AG10803 (cell line): ENCODE data around the gene TMEM60.

ENCODE experiments used
- DNase-seq: peaks from one replicate; pipeline ENCODE4 v3.0.0; 2010; ENCODE audit warnings: low read depth
- H3K4me3 ChIP-seq: 2 replicates; pipeline ENCODE4 v1.5.1; 2011; ENCODE audit warnings: mild to moderate bottlenecking, low read length, control low read depth
- TF ChIP-seq, protein P1 (sequence below): conservative IDR thresholded peaks from 2 replicates; pipeline ENCODE4 v1.5.1; 2011; ENCODE audit warnings: mild to moderate bottlenecking, low read length, control low read depth, inconsistent platforms

The TMEM60 gene

DNA sequence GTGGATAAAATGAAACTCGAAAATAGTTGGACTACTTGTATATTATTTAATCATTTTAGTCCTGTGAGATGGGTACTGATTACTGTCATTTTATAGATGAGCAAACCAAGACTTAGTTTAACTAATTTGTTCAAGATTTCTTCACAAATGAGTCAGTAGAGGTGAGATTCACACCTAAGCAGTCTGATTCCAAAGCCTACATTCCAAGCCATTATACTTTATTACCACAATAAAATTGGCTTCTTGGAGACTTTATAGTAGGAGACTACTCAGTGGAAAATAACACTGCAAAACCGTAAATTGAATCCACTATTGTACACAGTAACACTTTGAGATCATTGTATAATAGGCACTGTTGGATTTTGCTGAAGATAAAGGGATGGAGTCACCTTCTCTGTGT lies 2.5 kb upstream of the TMEM60 start:
- no peak overlapping the region for H3K4me3 ChIP-seq
- no peak for DNase-seq
- TF ChIP-seq, protein P1, sequence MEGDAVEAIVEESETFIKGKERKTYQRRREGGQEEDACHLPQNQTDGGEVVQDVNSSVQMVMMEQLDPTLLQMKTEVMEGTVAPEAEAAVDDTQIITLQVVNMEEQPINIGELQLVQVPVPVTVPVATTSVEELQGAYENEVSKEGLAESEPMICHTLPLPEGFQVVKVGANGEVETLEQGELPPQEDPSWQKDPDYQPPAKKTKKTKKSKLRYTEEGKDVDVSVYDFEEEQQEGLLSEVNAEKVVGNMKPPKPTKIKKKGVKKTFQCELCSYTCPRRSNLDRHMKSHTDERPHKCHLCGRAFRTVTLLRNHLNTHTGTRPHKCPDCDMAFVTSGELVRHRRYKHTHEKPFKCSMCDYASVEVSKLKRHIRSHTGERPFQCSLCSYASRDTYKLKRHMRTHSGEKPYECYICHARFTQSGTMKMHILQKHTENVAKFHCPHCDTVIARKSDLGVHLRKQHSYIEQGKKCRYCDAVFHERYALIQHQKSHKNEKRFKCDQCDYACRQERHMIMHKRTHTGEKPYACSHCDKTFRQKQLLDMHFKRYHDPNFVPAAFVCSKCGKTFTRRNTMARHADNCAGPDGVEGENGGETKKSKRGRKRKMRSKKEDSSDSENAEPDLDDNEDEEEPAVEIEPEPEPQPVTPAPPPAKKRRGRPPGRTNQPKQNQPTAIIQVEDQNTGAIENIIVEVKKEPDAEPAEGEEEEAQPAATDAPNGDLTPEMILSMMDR, result no peak

DNA sequence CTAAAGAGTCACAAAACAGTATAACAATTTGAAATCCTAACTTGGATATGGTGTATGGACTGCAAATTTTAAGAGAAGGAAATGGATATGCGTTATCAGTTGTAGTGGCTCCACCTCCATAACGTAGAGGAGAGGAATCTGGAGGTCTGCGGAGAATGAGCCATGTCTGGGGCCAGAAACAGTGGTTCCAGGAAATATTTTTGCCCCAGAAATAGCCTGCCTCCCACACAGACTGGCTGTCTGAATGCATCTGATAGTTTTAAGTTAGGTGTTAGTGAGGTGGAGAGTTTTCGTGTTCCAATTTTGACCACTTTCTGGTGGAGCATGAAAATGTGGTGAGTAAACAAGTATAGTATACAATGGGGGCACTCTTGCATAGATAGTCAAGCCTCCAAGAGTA lies 1.9 kb upstream of the TMEM60 start:
- DNase-seq, result no peak
- peak overlapping the region; percentile 97 for H3K4me3 ChIP-seq
- TF ChIP-seq, protein P1, result no peak

DNA sequence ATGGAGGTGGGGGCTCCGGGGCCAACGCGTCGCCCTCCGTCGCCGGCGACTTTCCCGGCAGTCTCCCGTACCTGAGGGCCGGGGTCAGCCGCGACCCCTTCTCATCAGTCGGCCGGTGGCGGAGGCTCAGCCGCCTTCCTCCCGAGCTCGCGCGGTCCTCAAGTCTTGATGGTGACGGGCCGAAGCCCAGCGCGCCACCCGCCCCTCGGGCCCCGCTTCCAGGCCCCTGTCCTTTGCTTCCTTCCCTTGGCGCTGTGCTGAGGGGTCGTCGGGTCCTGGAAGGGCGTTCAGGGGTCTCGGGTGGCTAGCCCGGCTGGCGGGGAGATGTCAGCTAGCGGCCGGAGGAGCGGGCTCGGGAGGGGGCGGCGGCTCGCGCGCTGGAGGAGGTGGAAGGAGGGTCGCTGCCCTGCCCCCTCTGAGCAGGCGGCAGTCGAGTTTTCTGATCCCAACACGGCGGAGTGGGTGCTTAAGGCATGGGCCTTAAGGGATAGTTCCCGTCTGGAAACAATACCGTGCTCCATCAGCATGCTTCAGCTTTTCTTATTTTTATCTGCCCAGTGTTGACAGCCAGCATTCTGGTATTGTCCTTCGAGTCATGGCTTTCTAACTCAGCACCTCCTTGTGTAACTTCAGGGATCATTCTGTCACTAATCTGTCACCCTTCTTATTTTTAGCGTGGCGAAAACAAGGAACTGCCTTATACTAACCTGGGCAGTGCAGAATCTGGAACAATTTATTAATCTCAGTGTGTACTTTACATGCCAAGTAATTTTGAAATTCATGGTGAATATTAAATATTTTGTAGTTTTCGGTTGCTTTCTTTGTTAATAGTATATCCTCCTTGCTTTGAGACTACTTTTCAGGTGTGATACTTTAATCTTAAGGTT lies 1.1 kb upstream of the TMEM60 start:
- peak; percentile 36 for DNase-seq
- TF ChIP-seq, protein P1, result no peak

DNA sequence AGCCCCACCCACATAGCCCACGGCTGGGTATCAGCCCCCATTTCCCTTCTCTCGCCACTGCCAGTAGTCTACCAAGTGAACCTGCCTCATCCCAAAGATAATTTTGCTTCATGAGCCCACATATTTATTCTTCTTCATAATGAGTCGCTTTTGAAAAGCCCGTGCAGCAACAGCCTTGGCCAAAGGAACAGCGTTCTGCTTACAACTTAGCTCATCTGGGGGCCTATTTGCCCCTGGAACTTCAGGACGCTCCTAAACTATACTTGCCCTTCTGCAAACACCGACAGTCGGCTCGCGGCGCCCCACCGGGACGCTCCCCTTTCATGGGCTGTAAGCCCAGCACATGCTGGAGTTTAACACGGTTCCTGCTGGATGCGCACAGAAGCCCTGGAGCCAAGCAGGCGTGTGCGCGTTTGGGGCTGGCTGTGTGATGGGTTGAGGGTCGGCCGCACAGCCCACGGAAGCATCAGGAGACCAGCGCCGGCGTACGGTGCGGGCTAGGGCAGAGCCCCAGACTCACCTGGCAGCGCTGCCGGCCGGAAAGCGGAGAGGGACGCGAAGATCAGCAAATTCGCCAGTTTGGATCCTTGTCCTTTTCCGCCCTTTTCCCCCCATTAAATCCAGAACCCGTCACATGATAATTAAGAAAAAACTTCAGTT lies 370 bp downstream of the TMEM60 start:
- DNase-seq, result peak; percentile 31
- TF ChIP-seq, protein P1, result no peak
- peak overlapping the region; percentile 97 for H3K4me3 ChIP-seq

More for the DNA sequence above, 1.1 kb upstream of the TMEM60 start:
- peak overlapping the region; percentile 97 for H3K4me3 ChIP-seq

DNA sequence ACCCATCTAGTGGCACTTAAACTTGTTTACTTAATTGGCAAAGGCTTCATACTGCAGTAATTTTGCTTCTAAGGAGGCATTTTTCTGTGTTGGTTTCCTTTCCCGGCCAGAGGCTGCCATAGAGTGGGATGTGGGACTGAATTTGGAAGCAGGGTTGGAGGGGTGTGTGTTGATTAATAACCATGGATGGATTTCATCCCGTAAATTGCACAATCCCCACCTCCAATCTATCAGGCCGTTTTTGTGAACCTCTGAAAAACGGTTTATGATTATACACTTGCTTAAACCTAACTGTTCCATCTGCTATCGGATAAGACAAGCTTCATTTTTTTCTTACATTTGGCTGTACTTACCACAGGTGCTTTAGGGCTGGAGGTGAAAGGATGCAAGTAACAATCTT lies 1.3 kb downstream of the TMEM60 start:
- peak overlapping the region; percentile 97 for H3K4me3 ChIP-seq
- no peak for DNase-seq
- TF ChIP-seq, protein P1, result no peak

DNA sequence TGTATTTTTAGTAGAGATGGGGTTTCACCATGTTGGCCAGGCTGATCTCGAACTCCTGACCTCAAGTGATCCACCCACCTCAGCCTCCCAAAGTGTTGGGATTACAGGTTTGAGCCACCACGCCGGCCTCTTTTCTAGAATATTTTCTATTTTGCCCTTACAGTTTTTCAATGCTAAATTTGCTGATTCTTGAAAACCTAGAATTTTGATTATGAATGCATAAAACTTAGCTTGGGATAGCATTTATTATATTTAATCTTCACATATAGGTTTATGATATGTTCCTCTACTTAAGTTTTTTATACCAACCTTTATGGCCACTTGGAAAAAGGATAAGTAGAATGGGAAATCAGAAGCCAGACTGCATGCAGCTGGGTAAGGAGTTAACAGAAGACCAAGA lies 2.1 kb downstream of the TMEM60 start:
- TF ChIP-seq, protein P1, result no peak
- no peak overlapping the region for H3K4me3 ChIP-seq
- DNase-seq, result no peak

DNA sequence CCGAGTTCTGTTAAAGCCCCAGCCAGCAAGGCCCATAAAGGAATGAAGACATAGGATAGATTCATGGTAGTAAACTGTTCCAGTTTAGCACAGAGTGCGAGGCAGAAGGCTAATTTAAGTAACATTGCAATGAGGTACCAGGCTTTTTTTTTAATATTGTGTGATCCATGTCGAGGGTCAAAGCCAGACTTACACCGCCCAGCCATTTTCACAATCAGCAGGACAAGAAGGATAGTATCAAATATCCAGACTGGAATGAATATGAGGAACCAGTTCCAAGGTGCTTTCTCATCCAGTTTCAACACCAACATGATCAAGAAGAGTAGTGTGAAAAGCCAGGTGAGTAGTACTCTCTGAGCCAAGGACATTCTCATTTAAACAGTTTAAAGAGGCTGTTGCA lies 4.2 kb downstream of the TMEM60 start:
- TF ChIP-seq, protein P1, result no peak
- no peak overlapping the region for H3K4me3 ChIP-seq
- DNase-seq, result no peak
